ENCODE results near the gene SLC43A3. TPM values are rescaled to one million over a fixed set of nuclear protein-coding genes. Genes with fewer than 3 reads are reported as not detected.

The SLC43A3 gene
- total and polyA plus RNA-seq, 9 of the 15 experiments (the other 6 are each of a cell fraction or from before 2014, with no cell fraction given): 63.7 to 281 (median 139) TPM

GRCh38 chr11:57379732-57380131 lies 47.2 kb downstream of the SLC43A3 start (continued):
- TF ChIP-seq HDAC1 (IDR thresholded peaks at IDR 0.05): peak in 1 of 2 experiments; percentile 25; a peak in 1 of 4 replicates
- TF ChIP-seq STAT6 (CRISPR knock-in tag; IDR thresholded peaks at IDR 0.05): no peak
- TF ChIP-seq NCOA1 (IDR thresholded peaks at IDR 0.05; ENCODE audit: low read depth): peak; percentile 46; the same call in 1 of the 2 replicates
- no peak for TF ChIP-seq NFATC3 (IDR thresholded peaks at IDR 0.05)
- TF ChIP-seq ZNF76 (CRISPR knock-in tag; IDR thresholded peaks at IDR 0.05; ENCODE audit: borderline replicate concordance): no peak
- TF ChIP-seq ARID4B (CRISPR knock-in tag; IDR thresholded peaks at IDR 0.05): 0 out of 2 replicates have a peak, but pooled peaks have one; percentile 47
- TF ChIP-seq HCFC1 (IDR thresholded peaks at IDR 0.05; ENCODE audit: low read depth, low read length): 0 out of 2 replicates have a peak, but pooled peaks have one; percentile 21
- 0 out of 2 replicates have a peak, but pooled peaks have one; percentile 25 for TF ChIP-seq TFAP4 (CRISPR knock-in tag; IDR thresholded peaks at IDR 0.05; ENCODE audit: borderline replicate concordance)
- peak; percentile 43; the same call in 1 of the 2 replicates for TF ChIP-seq MXI1 (IDR thresholded peaks at IDR 0.05; ENCODE audit: low read depth, low read length)
- 0 out of 2 replicates have a peak, but pooled peaks have one; percentile 34 for TF ChIP-seq ZNF232 (CRISPR knock-in tag; IDR thresholded peaks at IDR 0.05)
- no peak for TF ChIP-seq RHOXF2B (CRISPR knock-in tag; conservative IDR thresholded peaks at IDR 0.05)
- TF ChIP-seq ZNF263 (CRISPR knock-in tag; IDR thresholded peaks at IDR 0.05; ENCODE audit: borderline replicate concordance): peak; percentile 53; the same call in 1 of the 2 replicates
- TF ChIP-seq ZNF699 (CRISPR knock-in tag; IDR thresholded peaks at IDR 0.05; ENCODE audit: insufficient replicate concordance): no peak
- TF ChIP-seq MAX (CRISPR knock-in tag; IDR thresholded peaks at IDR 0.05): 0 out of 2 replicates have a peak, but pooled peaks have one; percentile 46
- no peak for TF ChIP-seq ZBTB8A (IDR thresholded peaks at IDR 0.05; ENCODE audit: partially characterized antibody)
- TF ChIP-seq ZNF644 (tag; IDR thresholded peaks at IDR 0.05; ENCODE audit: low read depth): 0 out of 2 replicates have a peak, but pooled peaks have one; percentile 41
- TF ChIP-seq MIER1 (IDR thresholded peaks at IDR 0.05; ENCODE audit: low read depth): peak; percentile 98
- no peak for TF ChIP-seq POLR2AphosphoS2 (IDR thresholded peaks at IDR 0.05; ENCODE audit: low read length)
- TF ChIP-seq EHMT2 (IDR thresholded peaks at IDR 0.05): peak; percentile 99
- no peak for TF ChIP-seq POU5F1 (IDR thresholded peaks at IDR 0.05; ENCODE audit: borderline replicate concordance, low read depth, low read length, partially characterized antibody)
- TF ChIP-seq MAZ (CRISPR knock-in tag; conservative IDR thresholded peaks at IDR 0.05 in 1 of 2, IDR thresholded peaks at IDR 0.05 in 1 of 2): 0 out of 4 replicates have a peak, but pooled peaks of 1 of the 2 experiments have one; percentile 18

Data from K562 (cell line).